SK-MEL-5 (cell line): ENCODE measurements around the gene C2CD2. TPM values are rescaled to one million over a fixed set of nuclear protein-coding genes. Genes with fewer than 3 reads are reported as not detected.
A peak's percentile ranks its signal among the peaks of the same experiment; 100 is the strongest.

Experiments
- DNase-seq: peaks from one replicate; pipeline ENCODE4 v3.0.0-alpha.2; 2016; ENCODE audit warnings: low read depth, low spot score
- in situ Hi-C: cut with HindIII; loops from 2 replicates; pipeline ENCODE4 v1.10.0; 2016; ENCODE audit warnings: low sequenced_read_pairs, high pct_unique_total_duplicates, low pct_unique_long_range_greater_than_20kb
- total RNA-seq: library from RNA; depleted of rRNA; stranded (reverse); fragments of >200 nt; shearing (Covaris generic); gene quantifications from 2 replicates; pipeline ENCODE4 v1.2.3, GENCODE V29; 2014

C2CD2 gene
- total RNA-seq, 1 experiment from 2014 or later, result 0.42 TPM

GRCh38 chr21:41925767-41926116 lies 28.1 kb downstream of the C2CD2 start:
- in situ Hi-C loops, result no loop called here
- DNase-seq, result no peak

- in situ Hi-C loops, result no loop called here
- no peak for DNase-seq
These were observed 29.5 kb downstream of the C2CD2 start for GRCh38 chr21:41924368-41924754.

- in situ Hi-C loops, result no loop called here
- DNase-seq, result no peak
These were observed 30.0 kb downstream of the C2CD2 start for GRCh38 chr21:41923631-41924367.

- DNase-seq, result no peak
- in situ Hi-C loops, result no loop called here
These were observed 30.6 kb downstream of the C2CD2 start for GRCh38 chr21:41923186-41923585.

GRCh38 chr21:41921021-41921420 lies 32.8 kb downstream of the C2CD2 start:
- in situ Hi-C loops, result no loop called here

GRCh38 chr21:41920476-41920875 lies 33.3 kb downstream of the C2CD2 start:
- in situ Hi-C loops, result no loop called here
- DNase-seq, result no peak

More at GRCh38 chr21:41921021-41921420, 32.8 kb downstream of the C2CD2 start:
- no peak for DNase-seq

- DNase-seq, result no peak
- in situ Hi-C loops, result no loop called here
These were observed 34.0 kb downstream of the C2CD2 start for GRCh38 chr21:41919666-41920398.

- no peak for DNase-seq
- in situ Hi-C loops, result no loop called here
These were observed 35.1 kb downstream of the C2CD2 start for GRCh38 chr21:41918561-41919358.

GRCh38 chr21:41917531-41917930 lies 36.3 kb downstream of the C2CD2 start:
- no peak for DNase-seq
- in situ Hi-C loops, result no loop called here

GRCh38 chr21:41916888-41917433 lies 36.9 kb downstream of the C2CD2 start:
- DNase-seq, result peak; percentile 4
- in situ Hi-C loops, result no loop called here

- no peak for DNase-seq
- in situ Hi-C loops, result no loop called here
These were observed 38.9 kb downstream of the C2CD2 start for GRCh38 chr21:41914965-41915364.

GRCh38 chr21:41914358-41914757 lies 39.5 kb downstream of the C2CD2 start:
- no peak for DNase-seq
- in situ Hi-C loops, result no loop called here

- DNase-seq, result no peak
- in situ Hi-C loops, result no loop called here
These were observed 40.6 kb downstream of the C2CD2 start for GRCh38 chr21:41913230-41913629.

GRCh38 chr21:41908829-41909228 lies 45.0 kb downstream of the C2CD2 start:
- in situ Hi-C loops, result no loop called here
- DNase-seq, result no peak

- in situ Hi-C loops, result no loop called here
- DNase-seq, result no peak
These were observed 46.1 kb downstream of the C2CD2 start for GRCh38 chr21:41907496-41908258.

- DNase-seq, result no peak
- in situ Hi-C loops, result no loop called here
These were observed 47.0 kb downstream of the C2CD2 start for GRCh38 chr21:41906770-41907169.

- no peak for DNase-seq
- in situ Hi-C loops, result no loop called here
These were observed 50.1 kb downstream of the C2CD2 start for GRCh38 chr21:41903559-41904351.
